HFF-Myc (cell line): ENCODE data around the gene PPEF1.

Source experiments
- DNase-seq: peaks from one replicate; pipeline ENCODE4 v3.0.0-alpha.2; 2011; ENCODE audit warnings: low read depth; ENCODE audit errors: extremely low read depth
- H3K4me3 ChIP-seq: replicated peaks from 2 replicates; pipeline ENCODE4 v1.5.1; 2011; ENCODE audit warnings: low read depth, mild to moderate bottlenecking, control low read depth, low read length
- CTCF ChIP-seq: IDR thresholded peaks from 2 replicates; pipeline ENCODE4 v1.5.1; 2012; ENCODE audit warnings: mild to moderate bottlenecking, low read depth, low read length, control low read depth; ENCODE audit errors: missing control alignments

The PPEF1 gene

GRCh38 chrX:18875256-18875878 is 167.9 kb downstream of the PPEF1 start:
- no peak for DNase-seq
- no peak for TF ChIP-seq CTCF

GRCh38 chrX:18877469-18877868 is 170.0 kb downstream of the PPEF1 start:
- no peak for TF ChIP-seq CTCF
- H3K4me3 ChIP-seq, result no peak overlapping the region
- DNase-seq, result no peak

More at GRCh38 chrX:18875256-18875878, 167.9 kb downstream of the PPEF1 start:
- no peak overlapping the region for H3K4me3 ChIP-seq
